ENCODE results near the gene FBXW7. TPM values are rescaled to one million over a fixed set of nuclear protein-coding genes. Genes with fewer than 3 reads are reported as not detected.

Gene FBXW7
- total and polyA plus RNA-seq, 2 of the 13 experiments (the other 11 are each of a cell fraction or from before 2014, with no cell fraction given): 5.0 to 40.9 TPM

- TF ChIP-seq ZNF230 (CRISPR knock-in tag; IDR thresholded peaks at IDR 0.05): no peak
- no peak for TF ChIP-seq HOXD1 (CRISPR knock-in tag; IDR thresholded peaks at IDR 0.05)
- no peak for TF ChIP-seq ZNF432 (CRISPR knock-in tag; IDR thresholded peaks at IDR 0.05; ENCODE audit: borderline replicate concordance)
- no peak for TF ChIP-seq PRDM10 (CRISPR knock-in tag; IDR thresholded peaks at IDR 0.05; ENCODE audit: low read depth)
- TF ChIP-seq POLR2G (IDR thresholded peaks at IDR 0.05; ENCODE audit: low read depth, low read length): no peak
Measured at GRCh38 chr4:152289541-152289940, 246.4 kb downstream of the FBXW7 start (continued).

DNA sequence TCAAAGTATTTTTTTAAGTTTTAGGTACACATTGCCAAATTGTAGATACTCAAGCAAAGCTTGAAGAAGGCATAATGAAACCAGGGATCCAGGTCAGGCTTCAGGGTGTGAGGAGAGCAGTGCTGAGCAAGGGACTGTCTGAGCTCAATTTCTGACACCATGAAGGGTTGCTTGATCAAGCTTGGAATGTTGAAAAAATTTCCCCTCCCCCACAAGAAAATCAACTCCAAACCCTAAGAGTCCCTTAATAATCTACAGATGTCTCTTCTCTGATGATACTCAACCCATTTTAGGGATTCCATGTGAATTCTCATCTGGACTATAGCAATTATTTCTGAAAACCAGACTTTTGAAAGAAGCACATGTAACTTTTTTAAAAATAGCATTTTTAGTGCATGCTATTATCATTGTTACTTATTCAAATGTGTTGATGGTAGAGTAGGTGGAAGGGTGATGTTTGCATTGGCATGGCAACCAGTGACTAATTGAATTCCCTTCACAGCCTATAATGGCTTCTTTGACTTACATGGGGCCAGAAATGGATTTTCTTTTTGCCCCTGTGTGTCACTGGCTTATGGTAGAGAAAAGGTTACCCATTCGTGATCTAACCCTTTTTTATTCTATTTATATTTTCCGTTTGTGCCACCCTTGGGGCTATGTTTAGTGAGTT lies 252.0 kb downstream of the FBXW7 start:
- WGBS (ENCODE audit: low lambda C conversion rate): 2% methylated on average over 2 of the region's 2 CpGs
- no peaks in the 10 kb centered on the region for H3K4me1 ChIP-seq (ENCODE audit: insufficient read depth, low read length)
- DNase-seq (ENCODE audit: low spot score): no peak
- no peak overlapping the region for H3K9ac ChIP-seq (ENCODE audit: insufficient read depth, low read depth, low read length)
- H3K36me3 ChIP-seq (replicated peaks in 1 of 2; ENCODE audit: control insufficient read depth in 1 of 2, insufficient read depth in 2 of 2, low read length in 2 of 2): no peaks in the 10 kb centered on the region
- H3K4me3 ChIP-seq (replicated peaks in 1 of 3; ENCODE audit: insufficient read depth in 1 of 3, low read depth in 2 of 3, low read length in 3 of 3): no peak overlapping the region
- H4K20me1 ChIP-seq (ENCODE audit: insufficient read depth, low read length): no peaks in the 10 kb centered on the region
- H3K27me3 ChIP-seq (ENCODE audit: control insufficient read depth in 1 of 2, insufficient read depth in 2 of 2, low read length in 2 of 2): peaks cover 0 to 6% of the 10 kb centered on the region in 2 experiments; a peak in 3 of 5 replicates
- in situ Hi-C loops (cut with HindIII; ENCODE audit: extremely low pct_ligation_motif_present, low pct_unique_long_range_greater_than_20kb) (no loop called here), intact Hi-C loops (cut with micrococcal nuclease; ENCODE audit: unreplicated experiment) (no loop called here)
- H3K9me3 ChIP-seq (ENCODE audit: low read length): no peaks in the 10 kb centered on the region
- no peak overlapping the region for H2AFZ ChIP-seq (ENCODE audit: low read length)
- H3K27ac ChIP-seq (ENCODE audit: extremely low read length, insufficient read depth, low read length): no peak overlapping the region
- ChIA-PET CTCF (ENCODE audit: low intra/inter-chr PET ratio, low total read pairs) (no interaction called here), POLR2A (no interaction called here)
- ATAC-seq: no peak
- no peaks in the 10 kb centered on the region for H3K79me2 ChIP-seq (ENCODE audit: insufficient read depth, low read length)
- BruUV-seq (replicated peaks): no TSS peak
- no peak for FAIRE-seq
- H3K4me2 ChIP-seq (ENCODE audit: low read depth, low read length): no peak overlapping the region
- TF ChIP-seq PAX8 (CRISPR knock-in tag; IDR thresholded peaks at IDR 0.05; ENCODE audit: borderline replicate concordance) (no peak), DNMT3B (CRISPR knock-in tag; conservative IDR thresholded peaks at IDR 0.05) (no peak), CENPBD1 (CRISPR knock-in tag; IDR thresholded peaks at IDR 0.05; ENCODE audit: borderline replicate concordance, low read depth) (no peak), ZNF136 (CRISPR knock-in tag; IDR thresholded peaks at IDR 0.05; ENCODE audit: low read depth) (no peak), KLF9 (CRISPR knock-in tag; IDR thresholded peaks at IDR 0.05; ENCODE audit: low read depth) (no peak), ZNF549 (CRISPR knock-in tag; IDR thresholded peaks at IDR 0.05) (no peak), MIER3 (CRISPR knock-in tag; IDR thresholded peaks at IDR 0.05; ENCODE audit: borderline replicate concordance) (no peak), ZNF253 (CRISPR knock-in tag; IDR thresholded peaks at IDR 0.05; ENCODE audit: borderline replicate concordance) (no peak), TEAD2 (CRISPR knock-in tag; IDR thresholded peaks at IDR 0.05) (no peak), CHD2 (IDR thresholded peaks at IDR 0.05; ENCODE audit: low read depth, low read length) (no peak), ZNF556 (CRISPR knock-in tag; IDR thresholded peaks at IDR 0.05; ENCODE audit: borderline replicate concordance) (no peak), FOXK1 (CRISPR knock-in tag; IDR thresholded peaks at IDR 0.05; ENCODE audit: borderline replicate concordance, low read depth) (no peak), MEIS2 (CRISPR knock-in tag; IDR thresholded peaks at IDR 0.05) (no peak)
- TF ChIP-seq, protein P1, sequence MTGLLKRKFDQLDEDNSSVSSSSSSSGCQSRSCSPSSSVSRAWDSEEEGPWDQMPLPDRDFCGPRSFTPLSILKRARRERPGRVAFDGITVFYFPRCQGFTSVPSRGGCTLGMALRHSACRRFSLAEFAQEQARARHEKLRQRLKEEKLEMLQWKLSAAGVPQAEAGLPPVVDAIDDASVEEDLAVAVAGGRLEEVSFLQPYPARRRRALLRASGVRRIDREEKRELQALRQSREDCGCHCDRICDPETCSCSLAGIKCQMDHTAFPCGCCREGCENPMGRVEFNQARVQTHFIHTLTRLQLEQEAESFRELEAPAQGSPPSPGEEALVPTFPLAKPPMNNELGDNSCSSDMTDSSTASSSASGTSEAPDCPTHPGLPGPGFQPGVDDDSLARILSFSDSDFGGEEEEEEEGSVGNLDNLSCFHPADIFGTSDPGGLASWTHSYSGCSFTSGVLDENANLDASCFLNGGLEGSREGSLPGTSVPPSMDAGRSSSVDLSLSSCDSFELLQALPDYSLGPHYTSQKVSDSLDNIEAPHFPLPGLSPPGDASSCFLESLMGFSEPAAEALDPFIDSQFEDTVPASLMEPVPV (CRISPR knock-in tag; IDR thresholded peaks at IDR 0.05): no peak

All from HepG2 (cell line).